ENCODE measurements around the gene SPIB.

SPIB gene

DNA sequence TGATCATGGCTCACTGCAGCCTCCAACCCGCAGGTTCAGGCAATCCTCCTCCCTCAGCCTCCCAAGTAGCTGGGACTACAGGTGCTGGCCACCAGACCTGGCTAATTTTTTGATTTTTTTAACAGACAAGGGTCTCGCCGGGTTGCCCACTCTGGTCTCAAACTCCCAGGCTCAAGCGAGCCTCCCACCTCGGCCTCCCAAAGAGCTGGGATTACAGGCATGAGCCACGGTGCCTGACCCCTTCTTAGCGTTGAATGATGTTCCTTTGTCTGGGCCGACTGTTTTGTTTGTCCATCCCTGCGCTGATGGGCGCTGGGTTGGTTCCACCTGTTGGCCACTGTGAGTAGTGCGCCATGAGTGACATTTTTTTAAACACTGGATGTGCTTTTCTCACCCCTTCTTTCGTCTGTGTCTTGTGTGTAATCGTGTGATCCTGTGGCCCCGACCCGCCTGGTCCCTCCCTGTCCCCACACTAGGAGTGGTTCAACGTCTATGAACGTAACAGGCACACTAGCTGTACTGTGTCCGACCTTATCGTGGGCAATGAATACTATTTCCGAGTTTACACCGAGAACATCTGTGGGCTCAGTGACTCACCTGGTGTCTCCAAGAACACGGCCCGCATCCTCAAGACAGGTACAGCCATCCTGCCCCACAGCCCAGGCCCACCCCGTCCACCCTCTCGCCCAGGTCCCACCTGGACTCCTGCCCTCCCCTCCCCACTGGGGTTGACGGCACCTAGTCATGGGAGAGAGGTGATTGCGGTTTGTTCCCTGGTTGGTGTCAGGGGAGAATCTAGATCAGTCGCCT, 42.5 kb downstream of the SPIB start (continued):
- TF ChIP-seq, protein P1, sequence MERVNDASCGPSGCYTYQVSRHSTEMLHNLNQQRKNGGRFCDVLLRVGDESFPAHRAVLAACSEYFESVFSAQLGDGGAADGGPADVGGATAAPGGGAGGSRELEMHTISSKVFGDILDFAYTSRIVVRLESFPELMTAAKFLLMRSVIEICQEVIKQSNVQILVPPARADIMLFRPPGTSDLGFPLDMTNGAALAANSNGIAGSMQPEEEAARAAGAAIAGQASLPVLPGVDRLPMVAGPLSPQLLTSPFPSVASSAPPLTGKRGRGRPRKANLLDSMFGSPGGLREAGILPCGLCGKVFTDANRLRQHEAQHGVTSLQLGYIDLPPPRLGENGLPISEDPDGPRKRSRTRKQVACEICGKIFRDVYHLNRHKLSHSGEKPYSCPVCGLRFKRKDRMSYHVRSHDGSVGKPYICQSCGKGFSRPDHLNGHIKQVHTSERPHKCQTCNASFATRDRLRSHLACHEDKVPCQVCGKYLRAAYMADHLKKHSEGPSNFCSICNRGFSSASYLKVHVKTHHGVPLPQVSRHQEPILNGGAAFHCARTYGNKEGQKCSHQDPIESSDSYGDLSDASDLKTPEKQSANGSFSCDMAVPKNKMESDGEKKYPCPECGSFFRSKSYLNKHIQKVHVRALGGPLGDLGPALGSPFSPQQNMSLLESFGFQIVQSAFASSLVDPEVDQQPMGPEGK (CRISPR knock-in tag; IDR thresholded peaks at IDR 0.05; ENCODE audit: borderline replicate concordance), result no peak
- no peak for TF ChIP-seq ZNF565 (CRISPR knock-in tag; conservative IDR thresholded peaks at IDR 0.05; ENCODE audit: low read depth)
- no peak for TF ChIP-seq ZFP30 (CRISPR knock-in tag; IDR thresholded peaks at IDR 0.05)
- no peak for TF ChIP-seq ZNF70 (CRISPR knock-in tag; IDR thresholded peaks at IDR 0.05)
- TF ChIP-seq ESRRG (CRISPR knock-in tag; IDR thresholded peaks at IDR 0.05), result no peak
- no peak for TF ChIP-seq ISL1 (CRISPR knock-in tag; IDR thresholded peaks at IDR 0.05)

DNA sequence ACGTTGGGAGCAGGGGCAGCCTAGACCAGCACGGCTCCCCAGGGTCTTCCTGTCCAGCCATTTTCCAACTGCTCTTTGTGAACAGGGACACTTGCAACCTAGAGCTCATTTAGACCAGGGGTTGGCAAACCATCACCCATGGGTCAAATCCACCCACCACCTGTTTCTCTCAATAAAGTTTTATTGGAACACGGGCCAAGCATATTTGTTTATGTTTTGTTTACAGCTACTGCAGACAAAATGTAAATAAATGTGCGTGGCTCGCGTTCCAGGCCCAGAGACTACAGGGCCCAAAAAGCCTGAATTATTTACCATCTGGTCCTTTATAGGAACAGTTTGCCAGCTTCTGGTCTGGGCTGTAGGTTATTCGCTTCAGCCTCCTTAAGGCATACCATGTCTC, 44.2 kb downstream of the SPIB start:
- no peak for ATAC-seq
- TF ChIP-seq ESRRG (CRISPR knock-in tag; IDR thresholded peaks at IDR 0.05) (no peak), GLIS3 (CRISPR knock-in tag; IDR thresholded peaks at IDR 0.05) (no peak), PPARA (CRISPR knock-in tag; IDR thresholded peaks at IDR 0.05; ENCODE audit: borderline replicate concordance) (no peak), TCF4 (CRISPR knock-in tag; IDR thresholded peaks at IDR 0.05; ENCODE audit: borderline replicate concordance) (no peak), ZC3H10 (CRISPR knock-in tag; IDR thresholded peaks at IDR 0.05) (no peak), SNAI2 (CRISPR knock-in tag; IDR thresholded peaks at IDR 0.05) (no peak), ZNF8 (CRISPR knock-in tag; IDR thresholded peaks at IDR 0.05) (no peak), ZNF565 (CRISPR knock-in tag; conservative IDR thresholded peaks at IDR 0.05; ENCODE audit: low read depth) (no peak), ZNF70 (CRISPR knock-in tag; IDR thresholded peaks at IDR 0.05) (no peak), ARNTL (CRISPR knock-in tag; IDR thresholded peaks at IDR 0.05; ENCODE audit: borderline replicate concordance, low read depth) (no peak), CSDC2 (CRISPR knock-in tag; IDR thresholded peaks at IDR 0.05) (no peak), TOX (CRISPR knock-in tag; IDR thresholded peaks at IDR 0.05; ENCODE audit: borderline replicate concordance) (no peak), OSR1 (CRISPR knock-in tag; IDR thresholded peaks at IDR 0.05) (no peak)
- TF ChIP-seq, protein P2, sequence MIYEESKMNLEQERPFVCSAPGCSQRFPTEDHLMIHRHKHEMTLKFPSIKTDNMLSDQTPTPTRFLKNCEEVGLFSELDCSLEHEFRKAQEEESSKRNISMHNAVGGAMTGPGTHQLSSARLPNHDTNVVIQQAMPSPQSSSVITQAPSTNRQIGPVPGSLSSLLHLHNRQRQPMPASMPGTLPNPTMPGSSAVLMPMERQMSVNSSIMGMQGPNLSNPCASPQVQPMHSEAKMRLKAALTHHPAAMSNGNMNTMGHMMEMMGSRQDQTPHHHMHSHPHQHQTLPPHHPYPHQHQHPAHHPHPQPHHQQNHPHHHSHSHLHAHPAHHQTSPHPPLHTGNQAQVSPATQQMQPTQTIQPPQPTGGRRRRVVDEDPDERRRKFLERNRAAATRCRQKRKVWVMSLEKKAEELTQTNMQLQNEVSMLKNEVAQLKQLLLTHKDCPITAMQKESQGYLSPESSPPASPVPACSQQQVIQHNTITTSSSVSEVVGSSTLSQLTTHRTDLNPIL (CRISPR knock-in tag; IDR thresholded peaks at IDR 0.05; ENCODE audit: low read depth), result no peak

DNA sequence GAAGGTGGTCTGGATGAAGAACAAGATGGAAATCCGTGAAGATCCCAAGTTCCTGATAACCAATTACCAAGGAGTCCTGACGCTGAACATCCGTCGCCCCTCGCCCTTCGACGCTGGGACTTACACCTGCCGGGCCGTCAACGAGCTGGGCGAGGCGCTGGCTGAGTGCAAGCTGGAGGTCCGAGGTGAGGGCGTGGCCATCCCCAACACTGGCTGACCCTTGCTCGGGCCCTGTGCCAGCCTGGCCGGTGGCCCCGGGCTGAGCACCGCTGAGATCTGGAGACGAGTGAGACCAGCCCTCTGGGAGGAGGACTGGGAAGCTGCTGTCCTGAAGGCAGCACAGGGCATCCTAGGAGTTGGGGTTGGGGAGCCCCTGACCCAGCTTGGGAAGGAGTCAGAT, 45.6 kb downstream of the SPIB start:
- no peak for ATAC-seq
- TF ChIP-seq, protein P3, sequence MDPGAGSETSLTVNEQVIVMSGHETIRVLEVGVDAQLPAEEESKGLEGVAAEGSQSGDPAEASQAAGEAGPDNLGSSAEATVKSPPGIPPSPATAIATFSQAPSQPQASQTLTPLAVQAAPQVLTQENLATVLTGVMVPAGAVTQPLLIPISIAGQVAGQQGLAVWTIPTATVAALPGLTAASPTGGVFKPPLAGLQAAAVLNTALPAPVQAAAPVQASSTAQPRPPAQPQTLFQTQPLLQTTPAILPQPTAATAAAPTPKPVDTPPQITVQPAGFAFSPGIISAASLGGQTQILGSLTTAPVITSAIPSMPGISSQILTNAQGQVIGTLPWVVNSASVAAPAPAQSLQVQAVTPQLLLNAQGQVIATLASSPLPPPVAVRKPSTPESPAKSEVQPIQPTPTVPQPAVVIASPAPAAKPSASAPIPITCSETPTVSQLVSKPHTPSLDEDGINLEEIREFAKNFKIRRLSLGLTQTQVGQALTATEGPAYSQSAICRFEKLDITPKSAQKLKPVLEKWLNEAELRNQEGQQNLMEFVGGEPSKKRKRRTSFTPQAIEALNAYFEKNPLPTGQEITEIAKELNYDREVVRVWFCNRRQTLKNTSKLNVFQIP (CRISPR knock-in tag; IDR thresholded peaks at IDR 0.05; ENCODE audit: borderline replicate concordance, low read depth), result no peak
- TF ChIP-seq ZFP30 (CRISPR knock-in tag; IDR thresholded peaks at IDR 0.05), result no peak
- TF ChIP-seq PPARA (CRISPR knock-in tag; IDR thresholded peaks at IDR 0.05; ENCODE audit: borderline replicate concordance), result no peak
- no peak for TF ChIP-seq ESRRG (CRISPR knock-in tag; IDR thresholded peaks at IDR 0.05)

DNA sequence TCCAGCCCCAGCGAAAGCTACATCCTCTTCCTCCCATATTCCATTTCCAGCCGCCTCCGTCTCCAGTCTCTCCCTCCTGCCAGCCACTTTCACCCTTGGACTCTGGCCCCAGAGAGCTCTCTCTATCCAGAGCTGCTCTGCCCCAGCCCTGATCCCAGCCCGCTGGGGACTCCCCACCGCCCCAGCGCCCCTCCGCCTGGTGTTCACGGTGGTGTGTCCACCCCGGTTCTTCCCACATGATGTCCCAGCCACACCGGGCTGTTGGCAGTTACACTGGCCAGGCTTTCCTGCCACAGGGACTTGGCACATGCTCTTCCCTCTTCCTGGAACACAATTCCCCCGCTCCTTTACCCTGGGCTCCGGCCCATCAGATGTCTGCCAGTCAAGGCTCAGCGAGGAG, 46.3 kb downstream of the SPIB start:
- ATAC-seq, result no peak

More for the DNA sequence above, 46.3 kb downstream of the SPIB start:
- TF ChIP-seq, protein P4, sequence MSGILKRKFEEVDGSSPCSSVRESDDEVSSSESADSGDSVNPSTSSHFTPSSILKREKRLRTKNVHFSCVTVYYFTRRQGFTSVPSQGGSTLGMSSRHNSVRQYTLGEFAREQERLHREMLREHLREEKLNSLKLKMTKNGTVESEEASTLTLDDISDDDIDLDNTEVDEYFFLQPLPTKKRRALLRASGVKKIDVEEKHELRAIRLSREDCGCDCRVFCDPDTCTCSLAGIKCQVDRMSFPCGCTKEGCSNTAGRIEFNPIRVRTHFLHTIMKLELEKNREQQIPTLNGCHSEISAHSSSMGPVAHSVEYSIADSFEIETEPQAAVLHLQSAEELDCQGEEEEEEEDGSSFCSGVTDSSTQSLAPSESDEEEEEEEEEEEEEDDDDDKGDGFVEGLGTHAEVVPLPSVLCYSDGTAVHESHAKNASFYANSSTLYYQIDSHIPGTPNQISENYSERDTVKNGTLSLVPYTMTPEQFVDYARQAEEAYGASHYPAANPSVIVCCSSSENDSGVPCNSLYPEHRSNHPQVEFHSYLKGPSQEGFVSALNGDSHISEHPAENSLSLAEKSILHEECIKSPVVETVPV (CRISPR knock-in tag; IDR thresholded peaks at IDR 0.05), result no peak
- TF ChIP-seq, protein P1 (CRISPR knock-in tag; IDR thresholded peaks at IDR 0.05; ENCODE audit: borderline replicate concordance), result no peak
- TF ChIP-seq TOX (CRISPR knock-in tag; IDR thresholded peaks at IDR 0.05; ENCODE audit: borderline replicate concordance) (no peak), GLIS3 (CRISPR knock-in tag; IDR thresholded peaks at IDR 0.05) (no peak), ISL1 (CRISPR knock-in tag; IDR thresholded peaks at IDR 0.05) (no peak), BACH2 (CRISPR knock-in tag; IDR thresholded peaks at IDR 0.05; ENCODE audit: borderline replicate concordance) (no peak), ZNF8 (CRISPR knock-in tag; IDR thresholded peaks at IDR 0.05) (no peak), SNAI2 (CRISPR knock-in tag; IDR thresholded peaks at IDR 0.05) (no peak), ZFP30 (CRISPR knock-in tag; IDR thresholded peaks at IDR 0.05) (no peak), ZNF70 (CRISPR knock-in tag; IDR thresholded peaks at IDR 0.05) (no peak), CSDC2 (CRISPR knock-in tag; IDR thresholded peaks at IDR 0.05) (no peak), ZFP3 (CRISPR knock-in tag; IDR thresholded peaks at IDR 0.05) (no peak), ESRRG (CRISPR knock-in tag; IDR thresholded peaks at IDR 0.05) (no peak), RARB (CRISPR knock-in tag; IDR thresholded peaks at IDR 0.05) (no peak), TCF4 (CRISPR knock-in tag; IDR thresholded peaks at IDR 0.05; ENCODE audit: borderline replicate concordance) (no peak)
